IMR-90 (cell line): ENCODE measurements around the gene LDAF1. TPM values are rescaled to one million over a fixed set of nuclear protein-coding genes. Genes with fewer than 3 reads are reported as not detected.

Experiments
- ATAC-seq: fragments of 200-7000 bp; cut with Tn5 transposase; 2 replicates; pipeline ENCODE4 v1.9.1; 2020; ENCODE audit warnings: low read depth, mild to moderate bottlenecking, moderate library complexity
- Bru-seq: library from RNA; stranded (reverse); fragments of 400-500 nt; gene quantifications from one replicate; lab custom pipeline; 2021; lab: Mats Ljungman, UMichigan
- BruChase-seq, 2 experiments: library from RNA; stranded (reverse); fragments of 400-500 nt; gene quantifications; one replicate each; lab custom pipeline; 2021; lab: Mats Ljungman, UMichigan
- BruUV-seq: library from RNA; stranded (reverse); fragments of 400-500 nt; replicated peaks from 2 replicates; lab custom pipeline; 2021; lab: Mats Ljungman, UMichigan
- CTCF ChIA-PET: fragments of 300-600 bp; formaldehyde crosslinking; extraction: SDS; loops from one replicate; lab custom pipeline; 2021; ENCODE audit warnings: antibody characterized with exemption; lab: Yijun Ruan, JAX
- POLR2A ChIA-PET: fragments of 300-600 bp; sonication (Branson Sonifier 250); formaldehyde crosslinking; loops from one replicate; lab custom pipeline; 2022; ENCODE audit warnings: antibody characterized with exemption; ENCODE audit not compliant: unreplicated experiment; lab: Charles Lee
- DNase-seq: peaks from one replicate; pipeline ENCODE4 v3.0.0; 2013
- H2AFZ ChIP-seq: replicated peaks from 2 replicates; pipeline ENCODE3; 2013; ENCODE audit warnings: low read length, mild to moderate bottlenecking; ENCODE audit not compliant: poor library complexity
- H2AK5ac ChIP-seq: 2 replicates; pipeline ENCODE4 v1.6.1; 2013; ENCODE audit warnings: low read depth, low read length, inconsistent platforms
- H2AK9ac ChIP-seq: replicated peaks from 2 replicates; pipeline ENCODE3; 2013; ENCODE audit warnings: mild to moderate bottlenecking, low read depth, low read length, moderate library complexity; ENCODE audit not compliant: poor library complexity
- H2BK120ac ChIP-seq: 2 replicates; pipeline ENCODE4 v1.6.1; 2013; ENCODE audit warnings: low read depth, low read length, inconsistent platforms
- H2BK15ac ChIP-seq: 3 replicates; pipeline ENCODE4 v1.6.1; 2013; ENCODE audit warnings: low read depth, low read length, inconsistent platforms
- H2BK20ac ChIP-seq: 2 replicates; pipeline ENCODE4 v1.6.1; 2013; ENCODE audit warnings: low read depth, mild to moderate bottlenecking, inconsistent platforms, low read length, moderate library complexity
- H2BK5ac ChIP-seq: 2 replicates; pipeline ENCODE4 v1.6.1; 2013; ENCODE audit warnings: mild to moderate bottlenecking, low read depth, low read length, inconsistent platforms; ENCODE audit not compliant: poor library complexity, severe bottlenecking
- H3K14ac ChIP-seq: replicated peaks from 2 replicates; pipeline ENCODE4 v1.6.1; 2013; ENCODE audit warnings: low read depth, low read length, inconsistent platforms
- H3K18ac ChIP-seq: 2 replicates; pipeline ENCODE4 v1.6.1; 2013; ENCODE audit warnings: low read depth, low read length, control low read depth
- H3K23ac ChIP-seq: 2 replicates; pipeline ENCODE4 v1.6.1; 2013; ENCODE audit warnings: low read depth, low read length, inconsistent platforms
- H3K27ac ChIP-seq: 2 replicates; pipeline ENCODE4 v1.5.1; 2013; ENCODE audit warnings: mild to moderate bottlenecking, control low read depth, low read length; ENCODE audit not compliant: insufficient read depth
- H3K27me3 ChIP-seq: 2 replicates; pipeline ENCODE4 v1.6.1; 2013; ENCODE audit warnings: low read length; ENCODE audit not compliant: control insufficient read depth, insufficient read depth
- H3K36me3 ChIP-seq: 2 replicates; pipeline ENCODE4 v1.6.1; 2013; ENCODE audit warnings: low read length, mixed read lengths; ENCODE audit not compliant: control insufficient read depth, insufficient read depth
- H3K4ac ChIP-seq: 2 replicates; pipeline ENCODE4 v1.6.1; 2013; ENCODE audit warnings: low read depth, low read length, inconsistent platforms
- H3K4me1 ChIP-seq: 2 replicates; pipeline ENCODE4 v1.6.1; 2013; ENCODE audit warnings: low read length, mixed read lengths; ENCODE audit not compliant: control insufficient read depth, insufficient read depth
- H3K4me2 ChIP-seq: 2 replicates; pipeline ENCODE4 v1.6.1; 2013; ENCODE audit warnings: low read depth, mild to moderate bottlenecking, control low read depth, low read length, moderate library complexity
- H3K4me3 ChIP-seq: 2 replicates; pipeline ENCODE4 v1.5.1; 2013; ENCODE audit warnings: low read depth, mild to moderate bottlenecking, control low read depth, low read length, moderate library complexity; ENCODE audit not compliant: insufficient read depth
- H3K56ac ChIP-seq: 2 replicates; pipeline ENCODE4 v1.6.1; 2013; ENCODE audit warnings: low read length, inconsistent platforms; ENCODE audit not compliant: insufficient read depth; ENCODE audit errors: extremely low read depth
- H3K79me1 ChIP-seq, 2 experiments: 2 replicates each; pipeline ENCODE4 v1.6.1; 2013; ENCODE audit warnings: low read length in 2 of 2, inconsistent platforms in 1 of 2, low read depth in 1 of 2
- H3K9ac ChIP-seq: 2 replicates; pipeline ENCODE4 v1.6.1; 2013; ENCODE audit warnings: low read depth, low read length, control low read depth
- H3K9me1 ChIP-seq: 2 replicates; pipeline ENCODE4 v1.6.1; 2013; ENCODE audit warnings: low read length, inconsistent platforms; ENCODE audit not compliant: insufficient read depth
- H3K9me3 ChIP-seq: 2 replicates; pipeline ENCODE4 v1.6.1; 2013; ENCODE audit warnings: low read length; ENCODE audit not compliant: control insufficient read depth, insufficient read depth
- H4K20me1 ChIP-seq: 2 replicates; pipeline ENCODE4 v1.6.1; 2013; ENCODE audit warnings: low read length, inconsistent platforms; ENCODE audit not compliant: insufficient read depth
- H4K5ac ChIP-seq: 2 replicates; pipeline ENCODE4 v1.6.1; 2013; ENCODE audit warnings: mild to moderate bottlenecking, low read depth, low read length, control low read depth
- H4K8ac ChIP-seq, 2 experiments: 2 replicates each; pipeline ENCODE4 v1.6.1; 2013; ENCODE audit warnings: low read depth in 2 of 2, low read length in 2 of 2, control low read depth in 1 of 2, inconsistent platforms in 1 of 2
- H4K91ac ChIP-seq: 2 replicates; pipeline ENCODE4 v1.6.1; 2013; ENCODE audit warnings: low read depth, low read length, inconsistent platforms; ENCODE audit not compliant: insufficient read depth
- BHLHE40 ChIP-seq: fragments of 150-350 bp; IDR thresholded peaks from 2 replicates; pipeline ENCODE4 v1.6.1; 2016; ENCODE audit warnings: mild to moderate bottlenecking, low read depth, low read length
- CHD1 ChIP-seq: IDR thresholded peaks from 2 replicates; pipeline ENCODE4 v1.6.1; 2012; ENCODE audit warnings: low read depth, low read length, improper control_type of control experiment
- CTCF ChIP-seq: conservative IDR thresholded peaks from 2 replicates; pipeline ENCODE4 v1.5.1; 2012; ENCODE audit warnings: mild to moderate bottlenecking, low read depth, low read length, improper control_type of control experiment
- ELK1 ChIP-seq: fragments of 150-350 bp; IDR thresholded peaks from 2 replicates; pipeline ENCODE4 v1.6.1; 2016; ENCODE audit warnings: low read depth, mild to moderate bottlenecking, low read length, moderate library complexity, borderline replicate concordance
- FOS ChIP-seq: fragments of 150-350 bp; IDR thresholded peaks from 2 replicates; pipeline ENCODE4 v1.6.1; 2016; ENCODE audit warnings: low read depth, low read length
- NFE2L2 ChIP-seq: fragments of 150-350 bp; IDR thresholded peaks from 2 replicates; pipeline ENCODE4 v1.6.1; 2016; ENCODE audit warnings: low read depth, mild to moderate bottlenecking, low read length
- RFX5 ChIP-seq: IDR thresholded peaks from 2 replicates; pipeline ENCODE4 v1.8.0; 2012; ENCODE audit warnings: low read depth, mild to moderate bottlenecking, low read length, moderate library complexity
- SMC3 ChIP-seq: fragments of 150-350 bp; IDR thresholded peaks from 2 replicates; pipeline ENCODE4 v1.6.1; 2016; ENCODE audit warnings: low read depth, mild to moderate bottlenecking, antibody characterized with exemption, low read length, moderate library complexity
- WGBS, 2 experiments: methylation state at CpG; one replicate each; pipeline versions ENCODE4 v1.1.5 to v1.1.7; 2013; ENCODE audit warnings: missing lambda C conversion rate in 2 of 2; ENCODE audit not compliant: insufficient read length in 1 of 2; ENCODE audit errors: extremely low coverage in 2 of 2; 5-methylcytosine and 5-hydroxymethylcytosine counted together
- dilution Hi-C: fragments of 300-500 bp; cut with HindIII; formaldehyde crosslinking; loops from one replicate; pipeline ENCODE4 v1.14.3; 2018; ENCODE audit warnings: low sequenced_read_pairs; ENCODE audit not compliant: unreplicated experiment
- in situ Hi-C: fragments of 300-500 bp; cut with MboI; formaldehyde crosslinking; loops from 3 replicates; pipeline ENCODE4 v1.14.3; 2019; ENCODE audit warnings: low sequenced_read_pairs, inconsistent platforms, mixed read lengths
- intact Hi-C: fragments of 100-400 bp; cut with micrococcal nuclease; formaldehyde crosslinking; loops from 2 replicates; pipeline ENCODE4 v1.10.0; 2022
- long read RNA-seq: library from polyadenylated mRNA; unstranded; transcript quantifications from one replicate; pipeline ENCODE4 v2.0.0, GENCODE V29; 2021; ENCODE audit not compliant: unreplicated experiment
- polyA plus RNA-seq, 3 experiments: library from polyadenylated mRNA; depleted of rRNA; stranded (reverse); fragments of >200 nt; gene quantifications; 2 replicates each; pipeline ENCODE4 v1.2.3, GENCODE V29; 2012; ENCODE audit warnings: low replicate concordance in 1 of 3
- total RNA-seq: library from RNA; depleted of rRNA; stranded (reverse); fragments of >200 nt; gene quantifications from 2 replicates; pipeline ENCODE4 v1.2.3, GENCODE V29; 2012; rRNA removed
- TF ChIP-seq, protein P1 (sequence below): fragments of 150-350 bp; IDR thresholded peaks from 2 replicates; pipeline ENCODE4 v1.6.1; 2017; ENCODE audit warnings: mild to moderate bottlenecking, antibody characterized with exemption, low read length, low read depth

LDAF1 gene
- 51.4 and 62.2 TPM in 2 replicates for total RNA-seq
- polyA plus RNA-seq (2012; rRNA removed): 17.0 and 21.0 TPM in 2 replicates
- 18.4 and 24.0 TPM in 2 replicates for polyA plus RNA-seq (2012; cell fraction: cytosol; rRNA removed)
- 6.1 and 10.8 TPM in 2 replicates for polyA plus RNA-seq (2012; cell fraction: nucleus; rRNA removed; ENCODE audit: low replicate concordance)
- Bru-seq, nascent RNA: percentile 69 among the genes with signal in this experiment
- percentile 63 among the genes with signal in this experiment for BruChase-seq, experiment 1, labeled RNA remaining after a 6-hour chase
- percentile 50 among the genes with signal in this experiment for BruChase-seq, experiment 2, labeled RNA remaining after a 2-hour chase
- long read RNA-seq, transcript TMEM159-202 (5 exons, 1,812 nt): minor isoform, 22 of 78 reads
- long read RNA-seq, transcript TMEM159-201 (5 exons, 2,014 nt): major isoform, 40 of 78 reads
- long read RNA-seq, partial matches to known transcripts: 2 of 78 reads
- long read RNA-seq, other reads (novel, unspliced or antisense): 12 of 78 reads

- H3K4ac ChIP-seq: peak within 1 kb of the TSS; percentile 91
- in situ Hi-C loops: loop anchor here (5.0 to 25.0 kb wide), 3 partner anchors 139 to 1179 kb away; no protein-coding TSS in a partner anchor
- peak within 1 kb of the TSS; percentile 43 for H2BK5ac ChIP-seq
- H2BK15ac ChIP-seq: peak within 1 kb of the TSS; percentile 81; the same call in 2 of the 3 replicates
- peaks cover 7% of the 10 kb centered on the region for H3K36me3 ChIP-seq
- H3K18ac ChIP-seq: peak within 1 kb of the TSS; percentile 48
- no peaks in the 10 kb centered on the region for H3K9me3 ChIP-seq
- peak within 1 kb of the TSS; percentile 93 for H2BK120ac ChIP-seq
- peaks cover 9% of the 10 kb centered on the region for H3K4me1 ChIP-seq
- H3K27me3 ChIP-seq: no peaks in the 10 kb centered on the region
- H4K5ac ChIP-seq: peak within 1 kb of the TSS; percentile 79; the same call in 1 of the 2 replicates
- intact Hi-C loops: loop anchor here (1.0 to 5.0 kb wide), 4 partner anchors 124 to 352 kb away; partner anchors contain the start of genes DCUN1D3, ERI2, LYRM1 and REXO5
- TSS peak; percentile 19 for BruUV-seq
- ChIA-PET POLR2A (no interaction called here), CTCF (interaction anchor here (0.6 to 3.1 kb wide), 4 partner anchors 30 to 1162 kb away, joined by 3 to 15 read pairs (median 6); no protein-coding TSS in a partner anchor)
- H2AK5ac ChIP-seq: peak within 1 kb of the TSS; percentile 71
- peak within 1 kb of the TSS; percentile 94 for H2AFZ ChIP-seq
- H2BK20ac ChIP-seq: peak within 1 kb of the TSS; percentile 90
- DNase-seq (peak; percentile 63), ATAC-seq (peak; percentile 96)
- peak within 1 kb of the TSS; percentile 86 for H3K14ac ChIP-seq
- peak within 1 kb of the TSS; percentile 82 for H3K23ac ChIP-seq
- peak within 1 kb of the TSS; percentile 81 for H3K4me3 ChIP-seq
- H4K8ac ChIP-seq: peak within 1 kb of the TSS; percentile 89 to 95
- dilution Hi-C loops: no loop called here
- WGBS, 2 experiments: 0% methylated on average over 9 of the region's 59 CpGs; no CpG with 5 or more reads in 1 of the 2 experiments
- H3K4me2 ChIP-seq: peak within 1 kb of the TSS; percentile 92
- H3K56ac ChIP-seq: peak within 1 kb of the TSS; percentile 45; the same call in 1 of the 2 replicates
- H3K79me1 ChIP-seq: peaks cover 0 to 32% of the 10 kb centered on the region in 2 experiments; a peak in 3 of 4 replicates
- peak within 1 kb of the TSS; percentile 76 for H3K9ac ChIP-seq
- H4K91ac ChIP-seq: peak within 1 kb of the TSS; percentile 82
- peak within 1 kb of the TSS; percentile 74 for H2AK9ac ChIP-seq
- H4K20me1 ChIP-seq: peaks cover 3% of the 10 kb centered on the region; the same call in 1 of the 2 replicates
- peaks cover 6% of the 10 kb centered on the region; the same call in 1 of the 2 replicates for H3K9me1 ChIP-seq
- peak within 1 kb of the TSS; percentile 75 for H3K27ac ChIP-seq
- TF ChIP-seq, protein P1, sequence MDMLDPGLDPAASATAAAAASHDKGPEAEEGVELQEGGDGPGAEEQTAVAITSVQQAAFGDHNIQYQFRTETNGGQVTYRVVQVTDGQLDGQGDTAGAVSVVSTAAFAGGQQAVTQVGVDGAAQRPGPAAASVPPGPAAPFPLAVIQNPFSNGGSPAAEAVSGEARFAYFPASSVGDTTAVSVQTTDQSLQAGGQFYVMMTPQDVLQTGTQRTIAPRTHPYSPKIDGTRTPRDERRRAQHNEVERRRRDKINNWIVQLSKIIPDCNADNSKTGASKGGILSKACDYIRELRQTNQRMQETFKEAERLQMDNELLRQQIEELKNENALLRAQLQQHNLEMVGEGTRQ: peak; percentile 52; the same call in 1 of the 2 replicates
- no peak for TF ChIP-seq CHD1
- 0 out of 2 replicates have a peak, but pooled peaks have one; percentile 5 for TF ChIP-seq CTCF
- TF ChIP-seq SMC3: no peak
- TF ChIP-seq NFE2L2: no peak
- no peak for TF ChIP-seq RFX5
- no peak for TF ChIP-seq ELK1
- no peak for TF ChIP-seq FOS
- TF ChIP-seq BHLHE40: no peak
Measured at GRCh38 chr16:21158208-21159110, at the start of gene LDAF1. Gene LDAF1, plus strand, starts transcription at chr16:21158674. Its CDS starts 2,509 bp downstream, at chr16:21161183.
